Naive thymus-derived CD4-positive, alpha-beta T cell (primary cell): ENCODE data around the gene EVI5. TPM values are rescaled to one million over a fixed set of nuclear protein-coding genes. Genes with fewer than 3 reads are reported as not detected.
"Not testable (repeated sequence)": the region's sequence is repeated elsewhere in the genome, so short reads cannot be mapped to it uniquely, and the experiment has no call there.

Experiments used
- ATAC-seq: fragments of 150-1000 bp; cut with Tn5 transposase; 2 replicates; pipeline ENCODE4 v1.10.0; 2021; ENCODE audit warnings: mild to moderate bottlenecking, moderate library complexity
- CTCF ChIA-PET: fragments of 350-600 bp; sonication (Branson Sonifier 250); formaldehyde crosslinking; loops from one replicate; lab custom pipeline; 2021; ENCODE audit warnings: antibody characterized with exemption; lab: Charles Lee
- POLR2A ChIA-PET: fragments of 350-600 bp; sonication (Branson Sonifier 250); formaldehyde crosslinking; loops from one replicate; lab custom pipeline; 2021; ENCODE audit warnings: antibody characterized with exemption, inconsistent platforms; lab: Charles Lee
- DNase-seq, 9 donors: peaks; one replicate each; pipeline versions ENCODE4 v3.0.0 to v3.0.0-alpha.2; 2020 to 2022; ENCODE audit warnings: mixed read lengths in 1 of 9
- H3K27ac ChIP-seq: one replicate; pipeline ENCODE4 v1.7.0; 2013; ENCODE audit warnings: mild to moderate bottlenecking, low read depth, low read length, moderate library complexity
- H3K27me3 ChIP-seq, 2 donors: one replicate each; pipeline ENCODE4 v1.7.0; 2013; ENCODE audit warnings: low read length in 2 of 2, mild to moderate bottlenecking in 2 of 2, moderate library complexity in 2 of 2; ENCODE audit not compliant: control insufficient read depth in 2 of 2, insufficient read depth in 2 of 2
- H3K36me3 ChIP-seq, 3 experiments: 1 replicate in 2 of 3; 2 replicates in 1 of 3; pipeline ENCODE4 v1.7.0; 2013; ENCODE audit warnings: low read length in 3 of 3, mild to moderate bottlenecking in 3 of 3, moderate library complexity in 1 of 3; ENCODE audit not compliant: insufficient read depth in 3 of 3, control insufficient read depth in 2 of 3
- H3K4me1 ChIP-seq, 2 donors: one replicate each; pipeline ENCODE4 v1.7.0; 2013; ENCODE audit warnings: low read length in 2 of 2, mild to moderate bottlenecking in 2 of 2, moderate library complexity in 1 of 2; ENCODE audit not compliant: control insufficient read depth in 2 of 2, insufficient read depth in 2 of 2
- H3K4me3 ChIP-seq: 2 replicates; pipeline ENCODE4 v1.7.0; 2013; ENCODE audit warnings: mild to moderate bottlenecking, low read length
- H3K9me3 ChIP-seq, 3 experiments: 1 replicate in 2 of 3; 2 replicates in 1 of 3; pipeline ENCODE4 v1.7.0; 2013; ENCODE audit warnings: low read length in 3 of 3; ENCODE audit not compliant: control insufficient read depth in 2 of 3
- H3K27ac Mint-ChIP-seq, 9 donors: one replicate each; pipeline ENCODE4 v1.8.0; 2020 to 2022; ENCODE audit warnings: mixed read lengths in 9 of 9, mild to moderate bottlenecking in 8 of 9, moderate library complexity in 5 of 9, inconsistent platforms in 2 of 9
- H3K27me3 Mint-ChIP-seq, 5 donors: one replicate each; pipeline ENCODE4 v1.8.0; 2021 to 2022; ENCODE audit warnings: mixed read lengths in 5 of 5, mild to moderate bottlenecking in 1 of 5
- H3K36me3 Mint-ChIP-seq, 5 donors: one replicate each; pipeline ENCODE4 v1.8.0; 2020 to 2022; ENCODE audit warnings: mixed read lengths in 5 of 5, mild to moderate bottlenecking in 3 of 5, inconsistent platforms in 1 of 5
- H3K4me1 Mint-ChIP-seq, 7 donors: one replicate each; pipeline ENCODE4 v1.8.0; 2020 to 2022; ENCODE audit warnings: mixed read lengths in 7 of 7, mild to moderate bottlenecking in 3 of 7, inconsistent platforms in 1 of 7
- H3K4me3 Mint-ChIP-seq, 10 donors: one replicate each; pipeline ENCODE4 v1.8.0; 2020 to 2022; ENCODE audit warnings: mild to moderate bottlenecking in 10 of 10, mixed read lengths in 10 of 10, moderate library complexity in 6 of 10, inconsistent platforms in 2 of 10
- H3K9me3 Mint-ChIP-seq, 11 donors: one replicate each; pipeline ENCODE4 v1.8.0; 2020 to 2022; ENCODE audit warnings: mixed read lengths in 11 of 11, mild to moderate bottlenecking in 4 of 11, inconsistent platforms in 1 of 11, moderate library complexity in 1 of 11
- intact Hi-C, 2 donors: fragments of 100-400 bp; cut with micrococcal nuclease; formaldehyde crosslinking; loops; one replicate each; pipeline ENCODE4 v1.15.1; 2023
- polyA plus RNA-seq, 2 donors: library from polyadenylated mRNA; unstranded; fragments of 300-500 nt; fragmentation: Illumina TruSeq; gene quantifications; one replicate each; pipeline ENCODE4 v1.2.3, GENCODE V29; 2021
- total RNA-seq, 6 experiments: library from RNA in 5 of 6; stranded (reverse) in 5 of 6; gene quantifications; 1 replicate in 5 of 6; 2 replicates in 1 of 6; pipeline ENCODE4 v1.2.3 and lab custom pipeline; 2021 to 2026

EVI5 gene
- total and polyA plus RNA-seq, 7 experiments from 2014 or later: 0.20 to 12.3 (median 1.7) TPM

GRCh38 chr1:92790081-92790480 is 5.2 kb upstream of the EVI5 start:
- intact Hi-C loops: no loop called here
- ATAC-seq: no peak
- H3K9me3 Mint-ChIP-seq: peaks cover 0 to 2% (median 0%) of the 10 kb centered on the region in 11 donors
- peaks cover 4 to 90% (median 35%) of the 10 kb centered on the region in 5 donors for H3K27me3 Mint-ChIP-seq
- H3K9me3 ChIP-seq: no peaks in the 10 kb centered on the region
- H3K4me1 ChIP-seq: no peaks in the 10 kb centered on the region
- H3K27ac Mint-ChIP-seq: no peak overlapping the region
- H3K4me3 ChIP-seq: no peak overlapping the region
- CTCF ChIA-PET: no interaction called here
- H3K4me1 Mint-ChIP-seq: peaks cover 0 to 12% (median 5%) of the 10 kb centered on the region in 7 donors
- no peak for DNase-seq
- POLR2A ChIA-PET: no interaction called here
- H3K36me3 Mint-ChIP-seq: no peaks in the 10 kb centered on the region
- no peak overlapping the region for H3K27ac ChIP-seq
- H3K36me3 ChIP-seq: no peaks in the 10 kb centered on the region
- H3K4me3 Mint-ChIP-seq: no peak overlapping the region
- H3K27me3 ChIP-seq: peaks cover 3 to 5% of the 10 kb centered on the region in 2 donors

- Mint-ChIP-seq H3K27me3 (peaks cover 4 to 81% (median 34%) of the 10 kb centered on the region in 5 donors), H3K4me1 (peaks cover 7 to 25% (median 19%) of the 10 kb centered on the region in 7 donors), H3K36me3 (no peaks in the 10 kb centered on the region), H3K4me3 (peak overlapping the region in 7 of 10 donors; percentile 4 to 80 (median 37)), H3K9me3 (peaks cover 0 to 2% (median 0%) of the 10 kb centered on the region in 11 donors), H3K27ac (peak overlapping the region in 2 of 9 donors; percentile 6 to 19)
- ATAC-seq: no peak
- no peak for DNase-seq
- ChIA-PET CTCF (no interaction called here), POLR2A (no interaction called here)
- intact Hi-C loops: loop anchor here in 1 of 2 donors (1.0 kb wide), 1 partner anchor 32 kb away; no protein-coding TSS in a partner anchor
- peaks cover 8 to 10% of the 10 kb centered on the region in 2 donors for H3K4me1 ChIP-seq
- H3K4me3 ChIP-seq: no peak overlapping the region
- no peak overlapping the region for H3K27ac ChIP-seq
- no peaks in the 10 kb centered on the region for H3K9me3 ChIP-seq
- no peaks in the 10 kb centered on the region for H3K36me3 ChIP-seq
- peaks cover 0 to 7% of the 10 kb centered on the region in 2 donors for H3K27me3 ChIP-seq
Measured at GRCh38 chr1:92786111-92786901, 1.4 kb upstream of the EVI5 start.

- peaks cover 0 to 2% (median 0%) of the 10 kb centered on the region in 11 donors for H3K9me3 Mint-ChIP-seq
- H3K27ac ChIP-seq: no peak overlapping the region
- ChIA-PET CTCF (interaction anchor here (0.6 kb wide), 1 partner anchor 341 kb away, joined by 3 read pairs; no protein-coding TSS in a partner anchor), POLR2A (interaction anchor here (2.6 kb wide), 1 partner anchor 48 kb away, joined by 8 read pairs; the partner anchor contains the start of gene RPL5)
- peak overlapping the region; percentile 62 for H3K4me3 ChIP-seq
- H3K27ac Mint-ChIP-seq: peak overlapping the region in 4 of 9 donors; percentile 22 to 72 (median 38)
- peaks cover 8 to 10% of the 10 kb centered on the region in 2 donors for H3K4me1 ChIP-seq
- ATAC-seq (no peak), DNase-seq (peak in 8 of 9 donors; percentile 26 to 44 (median 39))
- H3K36me3 ChIP-seq: no peaks in the 10 kb centered on the region
- H3K4me3 Mint-ChIP-seq: peak overlapping the region; percentile 67 to 91 (median 85)
- H3K36me3 Mint-ChIP-seq: peaks cover 0 to 3% (median 0%) of the 10 kb centered on the region in 5 donors
- peaks cover 7 to 25% (median 19%) of the 10 kb centered on the region in 7 donors for H3K4me1 Mint-ChIP-seq
- H3K27me3 ChIP-seq: peaks cover 4 to 7% of the 10 kb centered on the region in 2 donors
- intact Hi-C loops: loop anchor here (1.0 to 5.0 kb wide), 3 partner anchors 35 to 48 kb away; partner anchors contain the start of gene RPL5 (in 1 of the 2)
- H3K27me3 Mint-ChIP-seq: peaks cover 11 to 79% (median 36%) of the 10 kb centered on the region in 5 donors
- H3K9me3 ChIP-seq: no peaks in the 10 kb centered on the region
Measured at GRCh38 chr1:92784021-92784638, 778 bp downstream of the EVI5 start.

- H3K9me3 ChIP-seq, CTCF ChIA-PET, H3K27ac ChIP-seq, H3K27me3 ChIP-seq, H3K4me1 ChIP-seq, H3K36me3 Mint-ChIP-seq, ATAC-seq, DNase-seq, H3K9me3 Mint-ChIP-seq, H3K36me3 ChIP-seq: not testable (repeated sequence)
- intact Hi-C loops: loop anchor here in 1 of 2 donors (5.0 kb wide), 1 partner anchor 49 kb away; the partner anchor contains the start of gene RPL5
- peak overlapping the region; percentile 62 for H3K4me3 ChIP-seq
- peaks cover 16 to 81% (median 42%) of the 10 kb centered on the region in 5 donors for H3K27me3 Mint-ChIP-seq
- H3K4me1 Mint-ChIP-seq: peaks cover 7 to 25% (median 19%) of the 10 kb centered on the region in 7 donors
- H3K4me3 Mint-ChIP-seq: peak overlapping the region; percentile 67 to 91 (median 85)
- H3K27ac Mint-ChIP-seq: peak overlapping the region in 2 of 9 donors; percentile 22 to 33
- POLR2A ChIA-PET: interaction anchor here (2.6 kb wide), 1 partner anchor 48 kb away, joined by 8 read pairs; the partner anchor contains the start of gene RPL5
Measured at GRCh38 chr1:92783550-92783949, 1.4 kb downstream of the EVI5 start.

- DNase-seq (no peak), ATAC-seq (no peak)
- Histone ChIP-seq H3K4me1 (no peaks in the 10 kb centered on the region), H3K9me3 (no peaks in the 10 kb centered on the region), H3K27ac (no peak overlapping the region), H3K36me3 (no peaks in the 10 kb centered on the region), H3K4me3 (no peak overlapping the region), H3K27me3 (peaks cover 0 to 7% of the 10 kb centered on the region in 2 donors)
- peaks cover 0 to 7% (median 5%) of the 10 kb centered on the region in 7 donors for H3K4me1 Mint-ChIP-seq
- H3K36me3 Mint-ChIP-seq: peaks cover 0 to 7% (median 0%) of the 10 kb centered on the region in 5 donors
- intact Hi-C loops: no loop called here
- no peak overlapping the region for H3K4me3 Mint-ChIP-seq
- POLR2A ChIA-PET: no interaction called here
- H3K27ac Mint-ChIP-seq: no peak overlapping the region
- CTCF ChIA-PET: no interaction called here
- H3K27me3 Mint-ChIP-seq: peaks cover 28 to 71% (median 39%) of the 10 kb centered on the region in 5 donors
- no peaks in the 10 kb centered on the region for H3K9me3 Mint-ChIP-seq
Measured at GRCh38 chr1:92778376-92778775, 6.5 kb downstream of the EVI5 start.

GRCh38 chr1:92774407-92774806 is 10.5 kb downstream of the EVI5 start:
- Histone ChIP-seq H3K4me1 (no peaks in the 10 kb centered on the region), H3K36me3 (no peaks in the 10 kb centered on the region), H3K9me3 (no peaks in the 10 kb centered on the region), H3K27ac (no peak overlapping the region), H3K4me3 (no peak overlapping the region), H3K27me3 (peaks cover 0 to 3% of the 10 kb centered on the region in 2 donors)
- CTCF ChIA-PET: no interaction called here
- POLR2A ChIA-PET: no interaction called here
- intact Hi-C loops: no loop called here
- no peak overlapping the region for H3K27ac Mint-ChIP-seq
- DNase-seq (no peak), ATAC-seq (no peak)
- H3K36me3 Mint-ChIP-seq: peaks cover 0 to 13% (median 5%) of the 10 kb centered on the region in 5 donors
- no peak overlapping the region for H3K4me3 Mint-ChIP-seq
- H3K9me3 Mint-ChIP-seq: peaks cover 0 to 4% (median 0%) of the 10 kb centered on the region in 11 donors
- peaks cover 17 to 51% (median 25%) of the 10 kb centered on the region in 5 donors for H3K27me3 Mint-ChIP-seq
- H3K4me1 Mint-ChIP-seq: peaks cover 0 to 2% (median 0%) of the 10 kb centered on the region in 7 donors
